ENCODE measurements around the gene WAC. TPM values are rescaled to one million over a fixed set of nuclear protein-coding genes. Genes with fewer than 3 reads are reported as not detected.
"Not testable (repeated sequence)": the region's sequence is repeated elsewhere in the genome, so short reads cannot be mapped to it uniquely, and the experiment has no call there.

Gene WAC
- total RNA-seq, 1 donor from 2014 or later = 92.2 TPM

- DNase-seq (ENCODE audit: low read depth) = no peak
These were observed 32.0 kb downstream of the WAC start for GRCh38 chr10:28564905-28565304.

- no peak for DNase-seq (ENCODE audit: low read depth)
These were observed 33.6 kb downstream of the WAC start for GRCh38 chr10:28566458-28567015.

- DNase-seq (ENCODE audit: low read depth) = no peak
These were observed 36.7 kb downstream of the WAC start for GRCh38 chr10:28569506-28570159.

GRCh38 chr10:28570598-28570997 is 37.7 kb downstream of the WAC start:
- no peak for DNase-seq (ENCODE audit: low read depth)

- no peak for DNase-seq (ENCODE audit: low read depth)
These were observed 38.3 kb downstream of the WAC start for GRCh38 chr10:28571265-28571664.

GRCh38 chr10:28574214-28574613 is 41.3 kb downstream of the WAC start:
- not testable (repeated sequence) for DNase-seq (ENCODE audit: low read depth)

GRCh38 chr10:28575852-28576251 is 42.9 kb downstream of the WAC start:
- DNase-seq (ENCODE audit: low read depth) = no peak

GRCh38 chr10:28577506-28577905 is 44.6 kb downstream of the WAC start:
- DNase-seq (ENCODE audit: low read depth) = no peak

GRCh38 chr10:28578454-28578853 is 45.5 kb downstream of the WAC start:
- no peak for DNase-seq (ENCODE audit: low read depth)

- peak; percentile 38 for DNase-seq (ENCODE audit: low read depth)
These were observed 47.9 kb downstream of the WAC start for GRCh38 chr10:28580825-28581224.

GRCh38 chr10:28581916-28582315 is 49.0 kb downstream of the WAC start:
- peak; percentile 11 for DNase-seq (ENCODE audit: low read depth)

GRCh38 chr10:28585076-28585475 is 52.2 kb downstream of the WAC start:
- no peak for DNase-seq (ENCODE audit: low read depth)

GRCh38 chr10:28586176-28586575 is 53.3 kb downstream of the WAC start:
- DNase-seq (ENCODE audit: low read depth) = no peak

- DNase-seq (ENCODE audit: low read depth) = peak; percentile 7
These were observed 54.5 kb downstream of the WAC start for GRCh38 chr10:28587270-28587969.

GRCh38 chr10:28587970-28588290 is 55.0 kb downstream of the WAC start:
- DNase-seq (ENCODE audit: low read depth) = peak; percentile 59

- peak; percentile 87 for DNase-seq (ENCODE audit: low read depth)
These were observed 60.0 kb downstream of the WAC start for GRCh38 chr10:28592953-28593352.

GRCh38 chr10:28593811-28594210 is 60.9 kb downstream of the WAC start:
- DNase-seq (ENCODE audit: low read depth) = peak; percentile 11

- no peak for DNase-seq (ENCODE audit: low read depth)
These were observed 61.5 kb downstream of the WAC start for GRCh38 chr10:28594406-28594805.

GRCh38 chr10:28595613-28596012 is 62.7 kb downstream of the WAC start:
- DNase-seq (ENCODE audit: low read depth) = no peak

- no peak for DNase-seq (ENCODE audit: low read depth)
These were observed 67.1 kb downstream of the WAC start for GRCh38 chr10:28600056-28600455.

- DNase-seq (ENCODE audit: low read depth) = no peak
These were observed 68.1 kb downstream of the WAC start for GRCh38 chr10:28601012-28601411.

- no peak for DNase-seq (ENCODE audit: low read depth)
These were observed 71.9 kb downstream of the WAC start for GRCh38 chr10:28604567-28605536.

All from renal cortical epithelial cell (primary cell).